NCI-H1417 treated with DMSO at 0.1 percent for 48 hours (cell line): ENCODE results near the gene TIAM1.

ENCODE experiments used
- DNase-seq: peaks from one replicate; lab custom pipeline; 2025; lab: John Stamatoyannopoulos, UW

The TIAM1 gene

DNA sequence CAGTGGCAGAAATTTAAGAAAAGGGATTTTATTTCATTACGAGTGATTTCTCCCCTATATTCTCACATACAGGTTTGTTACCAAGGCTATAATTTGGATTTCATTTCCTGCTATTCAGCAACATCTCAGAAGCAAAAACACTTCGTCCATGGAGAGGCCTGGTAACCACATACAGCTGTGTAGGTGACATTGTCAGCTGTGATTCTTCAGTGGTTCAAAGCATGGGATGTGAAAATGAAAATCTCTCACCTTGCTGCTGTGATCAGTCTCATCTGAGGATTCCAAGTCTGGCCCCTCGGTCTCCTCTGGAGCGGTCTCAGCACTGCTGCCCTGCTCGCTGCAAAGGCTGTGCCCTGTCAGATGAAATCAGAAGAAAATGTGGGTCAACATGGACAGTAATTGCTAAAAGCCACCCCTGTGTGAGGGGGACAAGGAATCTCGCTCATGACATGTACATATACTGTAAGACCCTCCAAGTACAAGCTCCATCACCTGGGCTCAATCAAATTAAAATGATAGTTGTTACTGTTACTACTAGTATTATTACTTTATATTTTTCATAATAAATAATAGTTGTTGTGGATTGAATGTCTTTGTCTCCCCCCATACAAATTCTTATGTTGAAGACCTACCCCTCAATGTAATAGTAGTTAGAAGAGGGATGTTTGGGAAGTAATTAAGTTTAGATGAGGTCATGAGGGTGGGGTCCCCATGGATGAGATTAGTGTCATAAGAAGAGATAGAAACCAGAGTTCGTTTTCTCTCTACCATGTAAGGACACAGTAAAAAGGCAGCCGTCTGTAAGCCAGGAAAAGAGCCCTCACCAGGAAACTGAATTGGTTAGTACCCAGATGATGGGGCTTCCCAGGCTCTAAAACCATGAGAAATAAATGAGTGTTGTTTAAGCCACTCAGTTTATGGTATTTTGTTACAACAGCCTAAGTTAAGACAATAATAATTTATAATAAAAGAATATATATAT, 179.1 kb downstream of the TIAM1 start:
- DNase-seq: no peak

DNA sequence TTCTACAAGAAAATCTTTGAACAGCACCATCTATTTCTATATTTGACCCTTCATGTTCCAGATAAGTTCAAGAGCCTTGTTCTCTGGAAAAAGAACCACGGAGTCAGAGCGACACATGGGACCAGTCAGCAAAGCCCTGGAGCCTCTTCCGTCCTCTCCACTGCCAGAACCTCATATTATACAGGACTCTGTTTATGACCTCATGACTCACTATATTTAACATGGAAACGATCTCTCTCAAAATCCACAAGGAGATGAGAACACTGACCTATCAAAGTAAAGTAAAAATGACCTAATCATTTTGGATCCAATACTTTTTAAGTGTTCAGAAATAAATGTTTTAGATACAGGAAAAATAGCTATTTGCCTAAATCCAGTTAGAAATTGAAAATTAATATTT, 181.2 kb downstream of the TIAM1 start:
- no peak for DNase-seq

GRCh38 chr21:31162079-31162699, 181.9 kb downstream of the TIAM1 start:
- DNase-seq: no peak

DNA sequence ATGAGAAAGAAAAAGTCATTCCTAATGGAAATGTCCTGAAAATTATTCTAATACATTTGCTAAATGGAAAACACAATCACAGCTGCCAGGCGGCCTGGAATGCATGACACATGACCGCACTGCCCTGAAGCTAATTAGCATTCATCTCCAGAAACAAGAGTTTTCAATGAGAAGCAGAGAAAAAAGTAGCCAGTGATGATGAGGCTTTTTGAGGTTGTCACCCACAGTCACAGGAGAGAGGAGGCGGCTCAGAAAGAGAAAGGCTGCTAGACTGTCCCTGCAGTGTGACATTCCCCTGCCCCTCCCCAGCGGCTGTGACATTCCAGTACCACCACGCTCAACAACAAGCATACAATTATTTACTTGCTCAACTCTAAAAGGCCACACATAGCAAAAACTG, 182.9 kb downstream of the TIAM1 start:
- no peak for DNase-seq

DNA sequence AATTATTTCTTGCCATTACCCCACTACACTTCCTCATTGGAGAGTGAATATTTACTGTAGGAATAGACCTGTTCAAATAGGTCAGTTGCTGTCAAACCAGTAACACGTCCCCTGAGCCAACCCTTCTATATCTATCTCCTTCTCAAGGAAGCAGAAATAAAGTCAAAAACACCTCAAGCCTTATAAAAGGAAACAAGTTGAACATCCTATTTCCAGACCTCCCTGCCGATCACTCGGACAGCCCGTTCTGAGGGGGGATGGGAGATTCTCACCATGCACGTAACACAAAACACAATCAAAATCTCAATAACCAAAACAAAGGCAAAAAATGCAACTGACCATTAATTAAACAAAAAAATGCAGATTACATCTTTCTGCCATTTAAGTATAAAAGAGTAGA, 184.3 kb downstream of the TIAM1 start:
- DNase-seq: no peak

- DNase-seq: no peak
These were observed 185.1 kb downstream of the TIAM1 start for GRCh38 chr21:31158789-31159581.

DNA sequence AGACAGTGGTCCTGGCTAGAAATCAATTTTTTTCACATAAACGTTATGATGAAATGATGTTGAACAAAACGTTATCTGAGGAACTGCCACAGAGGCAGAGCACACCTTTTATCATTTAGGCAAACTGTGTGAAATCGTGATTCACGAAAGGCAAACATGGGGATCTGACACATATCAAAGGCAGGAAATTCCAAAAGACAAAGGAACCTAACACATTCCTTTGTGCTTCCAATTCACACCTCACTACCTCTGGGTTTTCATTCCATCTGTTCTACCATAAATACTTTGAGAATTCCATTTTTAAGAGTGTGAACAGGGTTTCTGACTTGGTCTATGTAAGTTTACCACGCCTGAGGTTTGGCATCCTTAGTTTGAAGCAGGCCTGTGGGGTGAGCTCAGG, 186.3 kb downstream of the TIAM1 start:
- no peak for DNase-seq

GRCh38 chr21:31156662-31157061, 187.4 kb downstream of the TIAM1 start:
- DNase-seq: no peak

- no peak for DNase-seq
These were observed 187.9 kb downstream of the TIAM1 start for GRCh38 chr21:31156169-31156568.

DNA sequence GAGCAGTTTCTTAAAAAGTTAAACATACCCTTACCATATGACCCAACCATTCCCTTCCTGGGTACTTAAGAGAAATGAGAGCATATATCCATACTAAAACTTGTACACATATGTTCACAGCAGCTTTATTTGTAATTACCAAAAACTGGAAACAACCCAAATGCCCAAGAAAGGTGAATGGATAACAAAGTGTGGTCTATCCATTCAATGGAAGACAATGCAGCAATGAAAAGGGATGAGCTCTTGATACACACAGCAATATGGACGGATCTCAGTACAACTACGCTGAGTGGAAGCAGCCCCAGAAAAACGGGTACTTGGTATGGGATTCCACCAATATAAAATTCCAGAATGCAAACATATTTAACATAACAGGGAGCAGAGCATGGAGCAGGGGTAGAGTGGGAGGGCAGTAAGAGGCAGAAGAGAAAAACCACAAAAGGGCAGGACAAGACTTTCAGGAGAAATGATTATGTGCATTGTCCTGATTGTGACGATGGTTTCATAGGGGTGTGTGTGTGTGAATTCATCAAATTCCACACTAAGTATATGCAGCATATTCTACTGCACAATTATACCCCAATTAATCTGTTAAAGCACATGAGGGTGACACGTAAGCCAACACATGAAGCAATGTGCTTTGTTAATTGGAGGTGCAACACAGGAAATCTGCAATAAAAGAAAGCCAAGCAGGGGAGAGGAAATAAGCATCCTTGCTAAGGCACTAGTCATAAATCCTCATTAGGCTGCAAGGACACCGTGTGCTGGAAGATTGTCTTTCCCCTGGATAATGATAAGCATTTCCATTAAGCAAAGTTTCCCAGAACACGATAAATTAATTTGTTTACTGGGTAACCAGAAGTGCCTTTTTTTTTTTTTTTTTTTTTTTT, 192.7 kb downstream of the TIAM1 start:
- DNase-seq: no peak

DNA sequence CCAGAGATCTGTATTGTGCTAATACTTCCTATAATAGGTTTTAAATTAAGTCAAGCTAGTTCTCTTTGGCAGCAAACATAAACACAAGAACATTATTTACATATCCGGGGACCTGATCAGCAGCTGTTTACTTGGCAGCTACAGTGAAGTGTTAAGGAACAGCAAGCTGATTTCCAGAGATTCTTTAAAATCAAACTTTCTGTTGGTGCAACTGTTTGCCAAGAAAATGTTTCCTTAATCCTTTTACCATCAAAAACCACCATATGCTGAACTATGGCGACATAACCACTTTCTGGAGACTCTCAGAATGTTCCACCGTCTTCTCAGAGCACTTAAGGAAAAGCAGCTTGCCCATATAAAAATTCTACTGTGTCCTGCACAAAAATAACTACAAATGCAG, 198.8 kb downstream of the TIAM1 start:
- DNase-seq: no peak

DNA sequence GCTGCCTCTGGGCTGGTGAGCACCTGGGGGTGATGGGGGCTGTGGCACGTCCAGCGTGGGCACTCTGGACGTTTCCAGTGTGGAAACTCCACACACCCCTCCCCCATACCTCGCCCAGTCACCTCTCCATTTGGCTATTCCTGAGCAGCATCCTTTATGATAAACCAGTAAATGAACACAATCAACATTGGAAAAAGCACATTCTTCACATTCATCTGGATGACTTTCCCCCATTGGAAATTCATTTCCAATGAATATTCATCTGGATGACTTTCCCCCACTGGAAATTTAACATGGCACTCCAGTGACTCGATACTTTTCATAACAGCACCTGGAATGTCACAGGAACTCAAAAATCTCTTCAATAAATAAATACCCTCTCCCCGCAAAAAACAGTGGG, 201.0 kb downstream of the TIAM1 start:
- DNase-seq: no peak

GRCh38 chr21:31142600-31142999, 201.5 kb downstream of the TIAM1 start:
- no peak for DNase-seq

DNA sequence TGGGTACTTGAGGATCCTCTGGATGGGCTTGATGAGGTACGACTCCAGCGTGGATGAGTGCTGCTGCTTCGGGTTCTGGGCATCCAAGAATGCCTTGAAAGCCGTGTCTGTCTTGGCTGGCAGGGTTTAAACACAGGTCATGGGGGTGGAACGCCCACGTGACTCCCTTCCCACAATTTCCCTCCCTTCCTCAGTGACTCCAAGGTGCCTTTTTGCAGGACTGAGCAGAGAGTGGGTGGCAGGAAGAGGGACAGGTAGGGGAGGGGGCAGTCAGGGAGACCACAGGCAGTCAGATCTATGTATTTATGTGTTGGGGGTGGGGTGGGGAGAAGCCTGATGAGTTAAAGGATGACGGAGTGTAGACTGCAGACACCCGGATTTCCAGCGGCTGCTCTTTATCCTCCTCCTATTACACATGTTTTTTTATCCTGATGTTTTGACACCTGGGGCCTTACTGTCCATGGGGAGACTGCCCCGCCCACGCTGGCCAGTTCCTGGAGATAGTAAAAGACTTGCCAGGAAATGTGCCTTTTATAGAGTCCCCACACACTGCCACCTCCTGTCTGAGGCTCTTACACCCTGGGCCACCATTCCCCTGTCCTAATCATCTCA, 202.6 kb downstream of the TIAM1 start:
- DNase-seq: no peak

- DNase-seq: no peak
These were observed 203.4 kb downstream of the TIAM1 start for GRCh38 chr21:31140676-31141075.

DNA sequence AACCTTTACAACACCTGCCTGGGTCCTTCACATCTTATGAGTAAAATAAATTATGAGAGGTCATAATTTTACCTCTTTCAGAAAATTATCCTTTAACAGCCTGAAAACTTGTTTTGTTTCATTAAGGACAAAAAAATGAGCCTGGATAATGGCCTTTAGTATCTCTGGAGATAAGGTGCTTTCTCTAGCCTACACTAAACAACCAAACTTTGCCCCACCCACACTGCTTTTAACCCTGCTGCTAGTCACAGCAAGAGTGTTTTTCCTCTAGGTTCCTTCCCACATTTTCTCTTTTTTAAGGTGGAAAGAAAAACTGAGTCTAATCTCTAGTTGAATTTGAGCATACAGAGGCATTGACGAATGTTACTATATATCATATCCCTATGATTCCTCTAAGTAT, 204.0 kb downstream of the TIAM1 start:
- no peak for DNase-seq

DNA sequence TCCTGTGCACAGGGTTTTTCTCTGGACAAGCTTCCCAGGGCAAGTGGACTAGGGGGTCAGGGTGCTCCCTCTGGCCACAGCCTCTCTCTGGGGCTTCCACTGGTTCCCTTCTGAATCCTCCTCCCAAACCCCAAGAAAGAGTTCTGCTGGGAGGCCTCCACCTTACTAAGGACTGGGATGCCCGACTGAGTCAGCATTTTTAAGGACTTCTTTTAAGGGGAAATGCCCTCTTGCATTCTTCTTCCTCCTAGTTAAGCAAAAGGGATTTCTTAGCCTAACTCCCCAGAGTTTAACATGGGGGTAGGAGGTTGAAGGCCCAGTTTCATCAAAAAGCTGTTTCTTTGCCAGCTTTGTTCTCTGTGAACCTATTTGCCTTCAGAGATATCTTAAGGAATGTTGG, 206.1 kb downstream of the TIAM1 start:
- no peak for DNase-seq

GRCh38 chr21:31136891-31137290, 207.2 kb downstream of the TIAM1 start:
- no peak for DNase-seq

GRCh38 chr21:31135531-31136184, 208.4 kb downstream of the TIAM1 start:
- DNase-seq: no peak

GRCh38 chr21:31133243-31133830, 210.7 kb downstream of the TIAM1 start:
- no peak for DNase-seq
